HG02571 (cell line): ENCODE results near the gene MIDN.

ENCODE experiments used
- ATAC-seq: cut with Tn5 transposase; IDR thresholded peaks from one replicate; pipeline ENCODE4 v1.9.1; 2021; ENCODE audit warnings: mild to moderate bottlenecking, moderate library complexity; ENCODE audit not compliant: unreplicated experiment

MIDN gene

DNA sequence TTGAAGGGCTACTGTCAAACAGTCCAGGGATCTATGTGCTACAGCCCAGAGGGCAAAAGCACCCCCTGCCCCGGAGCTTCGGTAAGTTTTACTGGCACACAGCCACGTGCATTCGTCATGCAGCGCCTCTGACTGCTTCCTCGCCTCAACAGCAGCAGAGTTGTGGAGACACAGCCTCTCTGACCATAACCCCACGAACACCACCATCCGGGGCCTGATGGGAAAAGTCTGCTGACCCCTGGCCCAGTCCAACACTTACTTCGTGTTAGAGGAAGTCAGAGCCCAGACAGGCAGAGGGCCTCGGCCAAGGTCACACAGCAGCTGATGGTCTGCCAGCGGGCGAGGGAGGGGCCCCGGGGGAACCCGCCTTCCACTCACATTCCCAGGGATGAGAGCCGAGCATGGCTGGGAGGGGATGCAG is 15.7 kb upstream of the MIDN start:
- no peak for ATAC-seq

DNA sequence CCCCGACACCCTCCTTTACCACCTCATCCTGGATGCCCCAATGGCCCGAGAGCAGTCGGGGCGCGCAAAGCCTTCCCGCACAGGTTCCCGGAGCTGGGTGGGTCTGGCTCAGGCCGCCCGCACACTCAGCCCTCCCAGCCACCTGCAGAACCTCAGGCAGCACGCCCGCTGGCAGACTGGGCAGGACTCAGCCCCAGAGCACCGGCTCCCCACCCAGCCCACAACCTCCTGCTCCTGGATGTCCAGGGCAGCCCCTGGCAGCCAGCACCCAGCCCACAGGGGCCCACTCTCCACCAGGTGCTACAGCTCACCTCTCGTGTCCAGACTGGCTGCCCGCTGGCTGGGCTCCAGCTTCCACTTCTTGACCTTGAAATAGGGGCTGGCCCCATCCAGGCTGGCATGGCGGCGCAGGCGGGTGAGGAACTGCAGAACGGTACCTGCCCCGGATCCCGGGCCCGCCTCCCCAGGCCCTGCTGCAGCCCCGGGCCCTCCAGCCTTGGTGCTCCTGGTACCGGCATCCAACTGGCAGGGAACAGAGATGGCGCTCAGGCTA is 15.2 kb upstream of the MIDN start:
- no peak for ATAC-seq

DNA sequence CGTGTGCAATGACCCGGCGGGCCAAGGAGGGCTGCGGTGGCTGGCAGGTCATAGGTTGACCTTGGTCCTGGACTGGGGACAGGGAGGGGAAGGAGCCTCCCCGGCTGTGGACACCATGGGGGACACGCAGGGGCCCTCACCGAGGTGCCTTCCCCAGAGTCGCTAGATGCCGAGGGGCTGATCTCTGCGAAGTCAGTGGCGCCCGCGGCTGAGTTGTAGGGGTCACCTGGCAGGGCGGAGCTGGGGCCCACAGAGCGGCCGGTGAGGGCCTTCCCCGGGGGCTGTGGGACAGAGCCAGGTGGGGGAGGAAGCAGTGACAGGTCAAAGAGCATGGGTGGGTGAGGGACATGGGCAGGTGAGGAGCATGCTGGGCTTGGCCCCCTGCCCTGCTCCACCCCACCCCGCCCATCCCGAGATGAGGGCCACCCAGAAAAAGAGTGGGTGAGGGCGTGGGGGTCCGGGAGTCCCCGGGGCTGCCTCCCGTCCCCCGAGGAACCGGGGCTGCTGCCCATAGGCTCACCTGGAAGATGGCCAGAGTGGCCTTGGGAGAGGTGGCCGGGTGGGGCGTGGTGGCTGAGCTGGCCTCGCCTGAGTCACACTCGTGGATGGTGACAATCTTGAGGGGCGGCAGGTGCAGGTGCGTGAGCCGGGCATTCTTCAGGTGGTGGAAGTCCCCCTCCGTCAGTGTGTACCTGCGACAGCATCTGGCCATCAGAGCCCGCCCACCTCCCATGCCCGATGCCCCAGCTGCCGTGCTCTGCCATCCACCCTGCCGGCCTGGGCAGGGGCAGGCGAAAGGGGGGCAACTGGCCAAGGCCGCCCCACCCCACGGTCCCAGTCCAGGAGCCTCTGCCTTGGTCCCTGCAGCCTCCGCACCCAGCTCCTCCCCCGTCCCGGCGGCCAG is 14.1 kb upstream of the MIDN start:
- ATAC-seq: no peak

DNA sequence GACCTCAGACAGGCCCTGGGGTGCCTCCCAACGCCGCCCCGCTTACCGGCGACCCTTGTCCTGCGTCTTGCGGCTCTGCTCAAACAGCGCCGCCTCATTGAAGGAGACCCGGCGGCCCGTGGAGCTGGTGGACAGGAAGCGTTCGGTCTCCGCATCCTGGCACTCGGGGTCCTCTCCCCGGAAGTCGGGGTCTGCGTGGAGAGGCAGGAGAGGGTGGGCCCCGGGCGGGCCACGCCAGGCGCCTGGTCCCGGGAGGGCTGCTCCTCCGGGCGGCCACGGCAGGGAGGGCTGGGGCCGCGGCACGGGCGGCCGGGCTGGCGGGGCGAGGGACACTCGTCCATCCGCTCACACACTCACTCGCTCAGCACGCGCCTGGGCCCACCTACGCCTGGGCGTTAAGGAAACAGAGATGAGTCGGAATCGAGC is 13.4 kb upstream of the MIDN start:
- no peak for ATAC-seq

DNA sequence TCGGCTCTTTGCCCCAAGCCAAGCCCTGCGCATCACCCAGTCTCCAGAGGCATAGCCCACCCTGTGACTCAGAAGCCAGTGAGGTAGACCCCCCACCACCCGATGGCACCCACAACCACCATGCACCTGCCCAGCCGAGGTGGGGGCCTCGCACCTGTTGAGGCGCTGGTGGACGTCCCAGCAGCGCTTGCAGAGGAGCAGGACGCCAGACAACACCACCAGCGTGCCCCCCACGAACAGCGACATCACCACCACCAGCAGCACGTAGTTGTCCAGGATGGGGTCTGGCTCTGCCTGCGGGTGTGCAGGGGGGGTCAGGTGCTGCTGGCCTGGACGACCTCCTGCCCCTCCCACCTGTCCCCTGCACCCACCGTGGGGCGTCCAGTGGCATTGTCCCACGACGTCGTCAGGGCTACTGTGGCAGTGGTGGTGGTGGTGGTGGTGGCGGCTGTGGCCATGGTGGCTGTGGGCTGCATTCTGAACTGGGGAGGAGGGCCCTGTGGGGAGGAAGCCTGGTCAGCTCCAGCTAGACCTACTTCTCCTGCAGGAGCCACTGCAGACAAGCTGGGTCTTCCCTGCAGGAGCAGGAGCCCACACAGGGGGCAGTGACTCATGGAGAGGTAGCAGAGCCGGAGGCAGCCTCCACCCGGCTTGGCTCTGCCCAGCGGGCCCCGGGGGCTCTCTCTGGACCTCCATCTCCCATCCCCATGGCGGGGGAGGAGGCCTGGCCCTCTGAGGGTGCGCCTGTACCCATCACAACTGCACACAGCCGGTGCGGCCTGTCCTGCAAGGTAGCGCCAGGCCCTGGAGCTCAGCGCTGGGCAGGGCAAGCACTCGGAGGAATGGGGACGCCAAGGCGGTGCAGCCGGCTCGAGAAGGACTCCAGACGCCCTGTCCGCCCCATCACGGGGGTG is 12.5 kb upstream of the MIDN start:
- no peak for ATAC-seq

DNA sequence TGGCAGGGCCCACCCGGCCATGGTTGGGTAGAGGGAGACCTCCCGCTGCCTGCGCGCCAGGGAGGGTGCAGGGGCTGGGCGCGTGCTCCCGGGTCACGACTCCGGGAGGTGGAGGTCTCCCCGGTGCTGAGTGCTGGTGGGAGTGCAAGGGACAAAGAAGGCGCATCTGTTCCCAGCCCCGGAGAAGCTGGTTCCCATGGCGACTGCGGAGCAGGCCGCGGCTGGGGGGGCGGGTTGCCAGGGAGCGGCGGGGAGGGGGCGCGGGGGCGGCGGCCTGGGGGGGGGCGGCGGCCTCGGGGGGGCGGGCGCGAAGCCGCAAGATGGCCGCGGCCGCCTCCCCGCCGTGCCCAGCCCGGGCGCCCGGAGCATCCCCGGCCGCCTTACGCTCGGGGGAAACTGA is 11.8 kb upstream of the MIDN start:
- ATAC-seq: no peak

DNA sequence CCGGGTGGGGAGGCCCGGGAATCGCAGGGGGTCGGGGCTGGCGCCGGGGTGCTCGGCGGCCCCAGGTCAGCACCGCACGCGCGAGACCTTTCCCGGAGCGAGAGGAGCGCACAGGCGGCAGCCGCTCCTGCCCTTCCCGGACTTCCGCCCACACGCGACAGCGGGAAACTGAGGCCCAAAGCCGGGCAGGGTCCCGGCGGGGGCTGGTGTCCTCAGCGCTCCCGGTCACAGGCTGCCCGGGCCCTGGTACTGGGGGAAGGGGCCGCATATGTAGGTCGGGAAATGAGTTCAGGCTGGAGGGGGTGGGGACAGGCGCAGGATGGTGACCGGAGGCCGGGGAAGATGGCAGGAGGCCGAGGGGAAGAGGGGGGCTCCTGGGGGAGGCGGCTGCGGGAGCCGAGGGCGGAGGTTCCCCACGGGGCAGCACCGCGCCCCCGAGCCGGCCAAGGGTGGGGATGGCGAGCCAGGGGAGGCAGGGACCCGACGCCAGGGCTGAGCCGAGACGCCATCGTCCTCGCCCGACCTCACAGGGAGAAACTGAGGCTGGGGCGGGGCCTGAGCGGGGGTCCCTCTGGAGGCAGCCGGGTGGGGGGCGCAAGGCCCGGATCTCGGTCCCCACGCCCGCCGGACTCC is 11.2 kb upstream of the MIDN start:
- no peak for ATAC-seq

DNA sequence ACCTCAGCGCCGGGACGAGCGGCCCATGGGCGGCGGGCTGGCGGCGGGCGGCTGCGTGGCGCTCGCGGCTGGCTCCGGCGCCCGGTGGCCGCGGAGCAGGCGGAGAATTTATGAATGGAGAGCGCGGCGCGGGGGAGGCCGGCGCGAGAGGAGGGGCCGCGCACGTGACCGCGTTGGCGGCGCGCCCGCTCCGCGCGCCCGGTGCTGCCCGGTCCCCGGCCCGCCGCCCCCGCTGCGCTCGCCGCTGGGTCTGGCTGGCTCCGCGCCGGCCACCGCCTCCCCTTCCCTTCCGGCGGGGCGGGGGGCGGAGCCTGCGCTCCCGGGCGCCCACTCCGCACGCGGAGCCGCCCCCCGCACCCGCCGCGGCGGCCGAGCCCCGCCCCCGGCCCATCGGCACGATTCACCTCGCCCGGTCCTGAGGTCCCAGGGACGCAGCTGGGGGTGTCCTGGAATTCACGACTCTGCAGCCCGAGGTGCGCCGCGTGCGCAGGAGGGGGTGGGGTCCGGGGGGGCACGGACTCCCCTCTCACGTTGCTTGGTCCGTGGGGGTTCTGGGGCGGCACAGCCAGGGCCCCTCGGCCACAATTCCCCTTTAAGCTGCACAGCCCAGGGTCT is 10.5 kb upstream of the MIDN start, which contains the start of gene CBARP:
CBARP (minus strand) TSS at position 252 of the 615 bp plus-strand sequence. CDS start 1,905 bp downstream, outside the sequence.
- no peak for ATAC-seq

DNA sequence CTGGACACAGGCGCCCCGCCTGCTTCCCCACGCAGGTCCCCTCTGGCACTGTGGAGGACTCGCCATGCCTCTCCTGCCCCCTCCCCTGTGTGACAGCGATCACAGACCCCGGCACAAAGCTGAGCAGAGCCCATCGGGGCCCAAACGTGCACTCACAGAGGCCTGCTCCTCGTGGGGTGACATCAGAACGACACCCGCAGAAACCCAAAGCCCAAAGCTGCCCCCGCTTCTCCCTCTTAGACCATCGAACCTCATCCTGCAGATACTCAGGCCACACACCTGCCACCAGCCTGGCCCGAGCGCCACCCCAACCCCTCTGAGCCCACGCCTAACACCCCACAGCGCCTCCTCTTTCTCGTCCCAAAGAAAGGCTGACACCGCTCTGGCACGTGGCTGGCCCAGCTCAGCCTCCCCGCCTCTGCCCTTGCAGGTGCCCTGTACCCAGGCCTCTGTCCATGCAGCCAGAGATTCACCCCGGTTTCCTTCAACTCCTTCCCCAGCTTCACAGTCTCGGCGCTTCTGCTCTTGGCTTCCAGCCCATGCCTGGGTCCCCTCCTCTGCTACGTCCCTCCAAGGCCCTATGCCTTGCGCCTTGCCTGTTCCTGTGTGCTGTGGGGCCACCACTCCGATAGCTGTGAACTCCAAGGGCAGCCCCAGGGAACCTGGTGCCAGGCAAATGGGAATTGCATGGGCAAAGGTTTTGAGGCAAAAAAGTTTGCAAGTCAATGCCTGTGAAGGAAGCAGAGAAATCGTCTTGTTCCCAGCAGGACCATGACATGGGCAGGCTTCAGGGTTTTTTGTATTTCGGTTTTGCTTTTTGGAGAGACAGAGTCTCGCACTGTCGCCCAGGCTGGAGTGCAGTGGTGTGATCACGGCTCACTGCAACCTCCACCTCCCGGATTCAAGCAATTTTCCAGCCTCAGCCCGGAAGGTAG is 9.7 kb upstream of the MIDN start:
- no peak for ATAC-seq

DNA sequence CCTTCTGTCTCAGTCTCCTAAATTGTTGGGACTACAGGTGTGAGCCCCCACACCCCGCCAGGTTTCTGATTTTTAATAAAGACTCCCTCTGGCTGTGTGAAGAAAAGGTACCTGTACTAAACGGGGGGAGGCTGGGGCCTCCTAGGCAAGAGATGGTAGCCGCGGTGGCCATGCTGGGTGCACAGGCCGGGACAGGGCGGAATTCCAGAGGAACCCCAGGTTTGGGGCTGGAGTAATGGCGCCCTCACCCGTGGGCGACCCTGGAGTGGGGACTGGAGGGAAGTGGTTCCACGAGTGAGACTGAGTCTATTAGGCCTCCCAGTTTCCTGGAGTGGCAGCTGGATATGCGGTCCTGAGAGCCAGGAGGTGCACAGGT is 9.0 kb upstream of the MIDN start:
- ATAC-seq: no peak

DNA sequence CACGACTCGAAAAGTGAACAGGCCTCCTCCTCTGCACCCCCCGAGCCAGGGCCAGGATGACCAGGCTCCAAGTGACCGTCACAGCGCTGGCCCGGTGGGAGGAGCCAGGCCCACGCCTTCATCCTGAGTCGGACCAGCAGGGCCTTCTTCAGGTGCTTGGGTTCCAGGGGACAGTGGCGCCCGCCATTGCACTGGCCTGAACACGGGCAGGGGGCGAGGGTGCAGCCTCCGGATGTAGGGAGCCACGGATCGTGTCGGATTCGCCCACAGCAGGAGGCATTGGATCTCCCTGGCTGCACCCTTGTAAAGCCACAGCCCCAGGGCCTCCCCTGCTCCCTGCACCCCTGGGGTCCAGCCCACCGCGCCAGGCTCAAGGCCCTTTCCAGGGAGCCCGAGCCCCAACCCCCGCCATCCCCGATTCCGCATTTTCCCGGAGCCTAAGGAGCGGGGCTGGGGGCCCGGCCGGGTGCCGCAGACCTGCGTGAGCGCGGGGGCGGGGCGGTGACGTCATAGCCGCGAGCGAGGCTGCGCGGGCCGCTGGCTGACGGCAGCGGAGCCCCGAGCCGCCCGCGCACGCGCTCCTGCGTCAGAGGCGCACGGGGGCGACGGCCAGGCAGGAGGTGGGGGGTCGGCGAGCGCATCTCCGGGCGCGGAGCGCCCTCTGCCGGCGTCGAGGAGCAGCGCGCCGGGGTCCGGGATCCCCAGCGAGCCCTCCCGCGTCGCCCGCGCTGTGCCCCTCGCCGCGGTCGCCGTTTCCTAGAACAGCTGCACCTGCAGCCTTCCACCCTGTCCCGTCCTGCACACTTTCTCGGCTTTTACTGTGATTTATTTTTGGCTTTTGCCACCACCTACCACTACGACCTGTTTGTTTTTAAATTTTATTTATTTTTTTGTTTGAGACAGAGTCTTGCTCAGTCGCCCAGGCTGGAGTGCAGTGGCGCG is 8.3 kb upstream of the MIDN start:
- ATAC-seq: no peak

DNA sequence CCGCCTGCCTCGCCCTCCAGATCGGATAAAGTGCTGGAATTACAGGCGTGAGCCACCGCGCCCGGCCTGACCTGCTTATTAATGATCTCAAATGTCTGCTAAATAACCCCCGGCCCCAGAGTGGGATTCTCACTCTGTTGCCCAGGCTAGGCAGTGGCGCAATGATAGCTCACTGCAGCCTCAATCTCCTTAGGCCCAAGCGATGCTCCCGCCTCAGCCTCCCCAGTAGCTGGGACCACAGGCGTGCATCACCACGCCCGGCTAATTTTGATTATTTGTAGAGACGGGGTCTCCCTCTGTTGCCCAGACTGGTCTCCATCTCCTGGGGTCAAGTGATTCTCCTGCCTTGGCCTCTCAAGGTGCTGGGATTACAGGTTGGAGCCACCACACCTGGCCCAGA is 7.5 kb upstream of the MIDN start:
- ATAC-seq: no peak

DNA sequence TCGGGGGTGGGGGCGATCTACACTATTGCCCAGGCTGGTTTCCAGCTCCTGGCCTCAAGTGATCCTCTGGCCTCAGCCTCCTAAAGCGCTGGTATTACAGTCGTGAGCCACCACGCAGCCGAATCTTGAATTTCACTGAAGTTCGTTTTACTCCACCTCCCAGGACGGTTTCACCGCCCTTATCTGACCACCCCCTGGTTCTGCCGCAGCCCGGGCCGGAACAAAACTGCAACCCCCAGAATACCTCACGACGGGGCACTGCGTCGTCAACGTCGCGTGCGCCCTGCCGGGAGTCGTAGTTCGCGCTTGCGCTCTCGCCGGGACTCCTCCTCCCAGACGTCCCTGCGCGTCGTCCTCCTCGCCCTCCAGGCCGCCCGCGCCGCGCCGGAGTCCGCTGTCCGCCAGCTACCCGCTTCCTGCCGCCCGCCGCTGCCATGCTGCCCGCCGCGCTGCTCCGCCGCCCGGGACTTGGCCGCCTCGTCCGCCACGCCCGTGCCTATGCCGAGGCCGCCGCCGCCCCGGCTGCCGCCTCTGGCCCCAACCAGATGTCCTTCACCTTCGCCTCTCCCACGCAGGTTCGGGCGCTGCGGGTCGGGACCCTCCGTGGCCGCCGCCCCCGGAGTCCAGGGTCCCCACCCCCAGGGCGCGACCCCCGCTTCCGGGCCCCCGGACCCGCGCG is 6.8 kb upstream of the MIDN start, which contains the start of gene ATP5F1D:
ATP5F1D (plus strand) TSS at position 335 of the 679 bp plus-strand sequence; CDS start at position 435, 100 bp downstream.
- peak; percentile 43 for ATAC-seq

DNA sequence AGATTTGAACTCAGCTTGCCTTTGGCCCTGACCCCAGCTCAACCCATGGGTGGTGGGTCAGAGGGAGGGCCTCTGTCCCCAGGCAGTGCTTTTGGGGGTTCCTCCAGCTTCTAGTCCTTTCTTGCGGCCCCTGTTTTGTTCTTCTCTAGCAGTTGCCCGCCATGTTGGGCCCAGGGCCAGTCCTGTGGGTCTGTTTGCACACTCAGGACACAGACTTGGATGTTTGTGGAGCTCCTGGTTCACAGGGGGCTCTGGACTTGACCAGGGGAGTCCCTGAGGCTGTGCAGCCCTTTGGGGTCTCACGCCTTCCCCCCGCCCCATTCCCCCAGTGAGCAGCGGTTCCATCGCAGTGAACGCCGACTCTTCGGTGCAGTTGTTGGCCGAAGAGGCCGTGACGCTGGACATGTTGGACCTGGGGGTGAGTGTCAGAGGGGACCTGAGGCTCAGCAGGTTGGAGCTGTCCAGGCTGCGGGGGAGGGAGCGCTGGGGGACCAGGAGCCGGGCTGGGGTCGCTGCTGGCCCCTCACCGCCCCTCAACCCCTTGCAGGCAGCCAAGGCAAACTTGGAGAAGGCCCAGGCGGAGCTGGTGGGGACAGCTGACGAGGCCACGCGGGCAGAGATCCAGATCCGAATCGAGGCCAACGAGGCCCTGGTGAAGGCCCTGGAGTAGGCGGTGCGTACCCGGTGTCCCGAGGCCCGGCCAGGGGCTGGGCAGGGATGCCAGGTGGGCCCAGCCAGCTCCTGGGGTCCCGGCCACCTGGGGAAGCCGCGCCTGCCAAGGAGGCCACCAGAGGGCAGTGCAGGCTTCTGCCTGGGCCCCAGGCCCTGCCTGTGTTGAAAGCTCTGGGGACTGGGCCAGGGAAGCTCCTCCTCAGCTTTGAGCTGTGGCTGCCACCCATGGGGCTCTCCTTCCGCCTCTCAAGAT is 4.4 kb upstream of the MIDN start:
- ATAC-seq: no peak

DNA sequence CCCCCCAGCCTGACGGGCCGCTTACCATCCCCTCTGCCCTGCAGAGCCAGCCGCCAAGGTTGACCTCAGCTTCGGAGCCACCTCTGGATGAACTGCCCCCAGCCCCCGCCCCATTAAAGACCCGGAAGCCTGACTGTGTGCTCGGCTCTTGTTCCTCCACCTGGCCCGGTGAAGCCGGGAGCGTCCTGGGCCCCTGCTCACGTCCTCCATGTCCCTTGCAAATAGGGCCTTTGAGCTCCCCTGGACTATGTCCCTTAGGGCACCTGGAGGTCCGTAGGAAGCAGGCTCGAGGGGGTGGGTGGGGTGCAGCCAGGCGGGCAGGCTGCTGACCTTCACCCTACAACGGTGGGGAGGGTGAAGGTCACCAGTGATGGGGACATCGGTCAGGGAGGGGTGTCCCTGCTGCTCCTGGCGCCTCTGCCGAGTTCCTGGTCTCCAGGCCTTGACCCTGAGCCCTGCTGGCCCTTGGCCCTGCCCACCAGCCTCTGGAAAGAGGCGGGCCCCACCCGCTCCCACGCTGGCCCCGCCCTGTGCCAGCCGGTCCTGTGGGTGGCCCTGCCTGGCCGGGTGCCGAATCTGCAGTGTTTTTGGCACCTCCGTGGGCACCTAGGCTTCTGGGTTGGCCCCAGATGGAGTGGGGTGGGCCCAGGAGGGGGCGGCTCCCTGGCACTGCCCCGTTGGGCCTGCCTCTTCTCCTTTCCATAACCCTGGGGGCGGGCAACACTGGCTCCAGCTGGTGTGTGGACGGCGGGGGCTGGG is 3.5 kb upstream of the MIDN start:
- no peak for ATAC-seq
